GM21515 (cell line): ENCODE results near the gene PLXNA4.

Source experiments
- ATAC-seq: cut with Tn5 transposase; IDR thresholded peaks from one replicate; pipeline ENCODE4 v1.9.1; 2021; ENCODE audit not compliant: unreplicated experiment

PLXNA4 gene

GRCh38 chr7:132446666-132447278, 129.5 kb downstream of the PLXNA4 start:
- no peak for ATAC-seq

- no peak for ATAC-seq
Measured at GRCh38 chr7:132446260-132446659, 130.0 kb downstream of the PLXNA4 start.

GRCh38 chr7:132443761-132444520, 132.3 kb downstream of the PLXNA4 start:
- no peak for ATAC-seq

- ATAC-seq, result no peak
Measured at GRCh38 chr7:132441935-132442334, 134.3 kb downstream of the PLXNA4 start.

GRCh38 chr7:132440151-132440550, 136.1 kb downstream of the PLXNA4 start:
- ATAC-seq, result no peak

GRCh38 chr7:132438926-132439325, 137.3 kb downstream of the PLXNA4 start:
- no peak for ATAC-seq

GRCh38 chr7:132437730-132438129, 138.5 kb downstream of the PLXNA4 start:
- ATAC-seq, result no peak

GRCh38 chr7:132436121-132436520, 140.1 kb downstream of the PLXNA4 start:
- no peak for ATAC-seq

- ATAC-seq, result no peak
Measured at GRCh38 chr7:132435016-132435990, 141.0 kb downstream of the PLXNA4 start.

- ATAC-seq, result no peak
Measured at GRCh38 chr7:132434041-132434440, 142.2 kb downstream of the PLXNA4 start.

GRCh38 chr7:132433301-132433700, 143.0 kb downstream of the PLXNA4 start:
- ATAC-seq, result no peak

- ATAC-seq, result no peak
Measured at GRCh38 chr7:132430861-132431822, 145.1 kb downstream of the PLXNA4 start.

- ATAC-seq, result no peak
Measured at GRCh38 chr7:132430041-132430855, 146.0 kb downstream of the PLXNA4 start.

GRCh38 chr7:132429181-132429580, 147.1 kb downstream of the PLXNA4 start:
- no peak for ATAC-seq

- ATAC-seq, result no peak
Measured at GRCh38 chr7:132428247-132428919, 147.9 kb downstream of the PLXNA4 start.

- ATAC-seq, result no peak
Measured at GRCh38 chr7:132425942-132426341, 150.3 kb downstream of the PLXNA4 start.

- no peak for ATAC-seq
Measured at GRCh38 chr7:132424821-132425724, 151.2 kb downstream of the PLXNA4 start.

GRCh38 chr7:132424277-132424676, 152.0 kb downstream of the PLXNA4 start:
- no peak for ATAC-seq
